Spleen (tissue), 7 donors: Measurements from ENCODE around the gene AKAP13.

Experiments used
- CTCF ChIP-seq, 11 experiments: fragments of 200-600 bp in 7 of 11; fragments of 450-650 bp in 4 of 11; sonication (generic) in 4 of 11; IDR thresholded peaks in 8 of 11; conservative IDR thresholded peaks in 3 of 11; 1 replicate in 7 of 11; 2 replicates in 4 of 11; pipeline versions ENCODE4 v1.4.0 to v1.8.0; 2016 to 2021; ENCODE audit warnings: antibody characterized with exemption in 11 of 11, inconsistent platforms in 4 of 11, mild to moderate bottlenecking in 1 of 11
- POLR2A ChIP-seq, 3 donors: fragments of 450-650 bp; IDR thresholded peaks; one replicate each; pipeline ENCODE4 v1.5.1; 2017; ENCODE audit warnings: antibody characterized with exemption in 3 of 3, mild to moderate bottlenecking in 1 of 3
- POLR2AphosphoS5 ChIP-seq, 3 donors: sonication (generic); formaldehyde crosslinking; IDR thresholded peaks; one replicate each; pipeline ENCODE4 v1.5.1; 2017; ENCODE audit warnings: antibody characterized with exemption in 3 of 3
- donor health status: DM: no; HTN: no; CAD: no; lungs with moderate emphysema.
- donor health status: DM: no; HTN: no; CAD: no.
- donor health status: DM: no; HTN: no; CAD: no.

- TF ChIP-seq CTCF (IDR thresholded peaks at IDR 0.05 in 8 of 11, conservative IDR thresholded peaks at IDR 0.05 in 3 of 11) (no peak), POLR2A (IDR thresholded peaks at IDR 0.05) (no peak), POLR2AphosphoS5 (IDR thresholded peaks at IDR 0.05) (no peak)
Measured at GRCh38 chr15:85455891-85456290, 75.5 kb downstream of the AKAP13 start.
